Mesothelial cell of epicardium (in vitro differentiated cells): ENCODE measurements around the gene RNF130. TPM values are rescaled to one million over a fixed set of nuclear protein-coding genes. Genes with fewer than 3 reads are reported as not detected.
"Not testable (repeated sequence)": the region's sequence is repeated elsewhere in the genome, so short reads cannot be mapped to it uniquely, and the experiment has no call there.

Experiments used
- DNase-seq, 2 experiments: peaks; one replicate each; pipeline ENCODE4 v3.0.0; 2021; ENCODE audit warnings: low spot score in 2 of 2; ENCODE audit not compliant: unreplicated experiment in 2 of 2
- H3K27ac Mint-ChIP-seq: 2 replicates; pipeline ENCODE4 v1.8.0; 2021; ENCODE audit warnings: mixed read lengths
- H3K27me3 Mint-ChIP-seq: 2 replicates; pipeline ENCODE4 v1.8.0; 2021; ENCODE audit warnings: low read depth, mixed read lengths
- H3K36me3 Mint-ChIP-seq: 2 replicates; pipeline ENCODE4 v1.8.0; 2021; ENCODE audit warnings: mixed read lengths
- H3K4me1 Mint-ChIP-seq: 2 replicates; pipeline ENCODE4 v1.8.0; 2021; ENCODE audit warnings: mixed read lengths
- H3K4me3 Mint-ChIP-seq: 2 replicates; pipeline ENCODE4 v1.8.0; 2021; ENCODE audit warnings: mild to moderate bottlenecking, moderate library complexity, mixed read lengths
- H3K9me3 Mint-ChIP-seq: 2 replicates; pipeline ENCODE4 v1.8.0; 2021; ENCODE audit warnings: mixed read lengths
- total RNA-seq: library from RNA; stranded (reverse); gene quantifications from 3 replicates; pipeline ENCODE4 v1.2.1, GENCODE V29; 2021
- TF ChIP-seq, protein P1 (sequence below): fragments of 200-600 bp; sonication (generic); IDR thresholded peaks from one replicate; pipeline ENCODE4 v1.5.0; 2021; ENCODE audit warnings: antibody characterized with exemption; ENCODE audit not compliant: unreplicated experiment

Gene RNF130
- total RNA-seq, 1 donor from 2014 or later = 44.9 TPM

- Mint-ChIP-seq H3K27me3 (no peaks in the 10 kb centered on the region), H3K9me3 (peaks cover 24% of the 10 kb centered on the region), H3K4me1 (peaks cover 16% of the 10 kb centered on the region), H3K27ac (no peak overlapping the region), H3K4me3 (no peak overlapping the region), H3K36me3 (peaks cover 32% of the 10 kb centered on the region)
- DNase-seq = no peak
- TF ChIP-seq, protein P1, sequence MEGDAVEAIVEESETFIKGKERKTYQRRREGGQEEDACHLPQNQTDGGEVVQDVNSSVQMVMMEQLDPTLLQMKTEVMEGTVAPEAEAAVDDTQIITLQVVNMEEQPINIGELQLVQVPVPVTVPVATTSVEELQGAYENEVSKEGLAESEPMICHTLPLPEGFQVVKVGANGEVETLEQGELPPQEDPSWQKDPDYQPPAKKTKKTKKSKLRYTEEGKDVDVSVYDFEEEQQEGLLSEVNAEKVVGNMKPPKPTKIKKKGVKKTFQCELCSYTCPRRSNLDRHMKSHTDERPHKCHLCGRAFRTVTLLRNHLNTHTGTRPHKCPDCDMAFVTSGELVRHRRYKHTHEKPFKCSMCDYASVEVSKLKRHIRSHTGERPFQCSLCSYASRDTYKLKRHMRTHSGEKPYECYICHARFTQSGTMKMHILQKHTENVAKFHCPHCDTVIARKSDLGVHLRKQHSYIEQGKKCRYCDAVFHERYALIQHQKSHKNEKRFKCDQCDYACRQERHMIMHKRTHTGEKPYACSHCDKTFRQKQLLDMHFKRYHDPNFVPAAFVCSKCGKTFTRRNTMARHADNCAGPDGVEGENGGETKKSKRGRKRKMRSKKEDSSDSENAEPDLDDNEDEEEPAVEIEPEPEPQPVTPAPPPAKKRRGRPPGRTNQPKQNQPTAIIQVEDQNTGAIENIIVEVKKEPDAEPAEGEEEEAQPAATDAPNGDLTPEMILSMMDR = no peak
Observed at GRCh38 chr5:180001136-180001535, 70.4 kb downstream of the RNF130 start.

DNA sequence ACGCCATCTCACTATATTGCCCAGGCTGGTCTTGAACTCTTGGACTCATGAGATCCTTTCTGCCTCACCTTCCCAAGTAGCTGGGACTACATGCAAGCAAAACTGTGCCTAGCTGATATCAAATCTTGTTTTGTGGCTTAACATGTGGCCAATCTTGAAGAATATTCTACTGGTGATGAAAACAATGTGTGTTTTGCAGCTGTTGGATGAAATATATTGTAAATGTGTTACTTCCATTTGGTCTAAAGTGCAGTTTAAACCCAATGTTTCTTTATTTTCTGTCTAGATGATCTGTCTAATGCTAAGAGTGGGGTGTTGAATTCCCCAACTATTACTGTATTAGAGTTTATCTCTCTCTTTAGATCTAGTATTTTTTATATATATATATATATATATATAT is 73.1 kb downstream of the RNF130 start:
- no peak for DNase-seq
- H3K27me3 Mint-ChIP-seq = no peaks in the 10 kb centered on the region
- no peak overlapping the region for H3K4me3 Mint-ChIP-seq
- no peak overlapping the region for H3K27ac Mint-ChIP-seq
- no peaks in the 10 kb centered on the region for H3K4me1 Mint-ChIP-seq
- H3K36me3 Mint-ChIP-seq = peaks cover 52% of the 10 kb centered on the region
- TF ChIP-seq, protein P1 = no peak
- H3K9me3 Mint-ChIP-seq = peaks cover 47% of the 10 kb centered on the region

GRCh38 chr5:179994583-179995323 is 76.8 kb downstream of the RNF130 start:
- Mint-ChIP-seq H3K4me1 (no peaks in the 10 kb centered on the region), H3K36me3 (peaks cover 41% of the 10 kb centered on the region), H3K9me3 (peaks cover 56% of the 10 kb centered on the region), H3K4me3 (no peak overlapping the region), H3K27ac (no peak overlapping the region), H3K27me3 (no peaks in the 10 kb centered on the region)
- DNase-seq = no peak
- TF ChIP-seq, protein P1 = no peak

DNA sequence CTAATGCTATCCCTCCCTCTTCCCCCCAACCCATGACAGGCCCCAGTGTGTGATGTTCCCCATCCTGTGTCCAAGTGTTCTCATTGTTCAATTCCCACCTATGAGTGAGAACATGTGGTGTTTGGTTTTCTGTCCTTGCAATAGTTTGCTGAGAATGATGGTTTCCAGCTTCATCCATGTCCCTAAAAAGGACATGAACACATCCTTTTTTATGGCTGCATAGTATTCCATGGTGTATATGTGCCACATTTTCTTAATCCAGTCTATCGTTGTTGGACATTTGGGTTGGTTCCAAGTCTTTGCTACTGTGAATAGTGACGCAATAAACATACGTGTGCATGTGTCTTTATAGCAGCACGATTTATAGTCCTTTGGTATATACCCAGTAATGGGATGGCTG is 78.7 kb downstream of the RNF130 start:
- H3K4me3 Mint-ChIP-seq, H3K27ac Mint-ChIP-seq, H3K27me3 Mint-ChIP-seq, DNase-seq, H3K4me1 Mint-ChIP-seq: not testable (repeated sequence)
- peaks cover 58% of the 10 kb centered on the region for H3K9me3 Mint-ChIP-seq
- peaks cover 36% of the 10 kb centered on the region for H3K36me3 Mint-ChIP-seq

GRCh38 chr5:179991106-179991505 is 80.5 kb downstream of the RNF130 start:
- DNase-seq = no peak
- H3K27me3 Mint-ChIP-seq = no peaks in the 10 kb centered on the region
- TF ChIP-seq, protein P1 = no peak
- no peak overlapping the region for H3K27ac Mint-ChIP-seq
- no peak overlapping the region for H3K4me3 Mint-ChIP-seq
- peaks cover 28% of the 10 kb centered on the region for H3K36me3 Mint-ChIP-seq
- H3K9me3 Mint-ChIP-seq = peaks cover 50% of the 10 kb centered on the region
- H3K4me1 Mint-ChIP-seq = no peaks in the 10 kb centered on the region

GRCh38 chr5:179990525-179990924 is 81.0 kb downstream of the RNF130 start:
- H3K27me3 Mint-ChIP-seq, H3K27ac Mint-ChIP-seq, H3K4me1 Mint-ChIP-seq, DNase-seq, H3K4me3 Mint-ChIP-seq: not testable (repeated sequence)
- Mint-ChIP-seq H3K9me3 (peaks cover 44% of the 10 kb centered on the region), H3K36me3 (peaks cover 23% of the 10 kb centered on the region)
